HTERT RPE-1 (cell line): Measurements from ENCODE around the gene CPNE4.

Source experiments
- in situ Hi-C: fragments of 300-500 bp; cut with MboI; formaldehyde crosslinking; loops from 4 replicates; pipeline ENCODE4 v1.14.3; 2020; ENCODE audit warnings: low sequenced_read_pairs

CPNE4 gene

GRCh38 chr3:131705558-131706051 is 329.2 kb downstream of the CPNE4 start:
- in situ Hi-C loops: no loop called here

- in situ Hi-C loops: no loop called here
Observed at GRCh38 chr3:131705099-131705498, 329.7 kb downstream of the CPNE4 start.

- in situ Hi-C loops: no loop called here
Observed at GRCh38 chr3:131704098-131704497, 330.7 kb downstream of the CPNE4 start.

- in situ Hi-C loops: no loop called here
Observed at GRCh38 chr3:131702146-131702545, 332.7 kb downstream of the CPNE4 start.

- in situ Hi-C loops: no loop called here
Observed at GRCh38 chr3:131701153-131701770, 333.6 kb downstream of the CPNE4 start.

GRCh38 chr3:131699001-131699400 is 335.8 kb downstream of the CPNE4 start:
- in situ Hi-C loops: no loop called here

- in situ Hi-C loops: no loop called here
Observed at GRCh38 chr3:131694376-131694775, 340.4 kb downstream of the CPNE4 start.

- in situ Hi-C loops: no loop called here
Observed at GRCh38 chr3:131692356-131692755, 342.5 kb downstream of the CPNE4 start.

GRCh38 chr3:131690800-131691199 is 344.0 kb downstream of the CPNE4 start:
- in situ Hi-C loops: no loop called here

GRCh38 chr3:131688370-131688769 is 346.4 kb downstream of the CPNE4 start:
- in situ Hi-C loops: no loop called here

- in situ Hi-C loops: no loop called here
Observed at GRCh38 chr3:131669600-131669999, 365.2 kb downstream of the CPNE4 start.

- in situ Hi-C loops: no loop called here
Observed at GRCh38 chr3:131658771-131659170, 376.0 kb downstream of the CPNE4 start.

GRCh38 chr3:131658115-131658514 is 376.7 kb downstream of the CPNE4 start:
- in situ Hi-C loops: no loop called here

GRCh38 chr3:131655070-131655690 is 379.6 kb downstream of the CPNE4 start:
- in situ Hi-C loops: no loop called here

GRCh38 chr3:131645638-131646037 is 389.2 kb downstream of the CPNE4 start:
- in situ Hi-C loops: no loop called here

- in situ Hi-C loops: no loop called here
Observed at GRCh38 chr3:131636266-131636775, 398.5 kb downstream of the CPNE4 start.

- in situ Hi-C loops: no loop called here
Observed at GRCh38 chr3:131630807-131631206, 404.0 kb downstream of the CPNE4 start.

GRCh38 chr3:131630097-131630496 is 404.7 kb downstream of the CPNE4 start:
- in situ Hi-C loops: no loop called here

- in situ Hi-C loops: no loop called here
Observed at GRCh38 chr3:131623431-131623830, 411.4 kb downstream of the CPNE4 start.

- in situ Hi-C loops: no loop called here
Observed at GRCh38 chr3:131622726-131623125, 412.1 kb downstream of the CPNE4 start.

- in situ Hi-C loops: no loop called here
Observed at GRCh38 chr3:131620977-131621376, 413.8 kb downstream of the CPNE4 start.

GRCh38 chr3:131619821-131620220 is 415.0 kb downstream of the CPNE4 start:
- in situ Hi-C loops: no loop called here
